Eye (tissue), 1 donor: ENCODE data around the gene ST6GALNAC1.
"Not testable (repeated sequence)": the region's sequence is repeated elsewhere in the genome, so short reads cannot be mapped to it uniquely, and the experiment has no call there.

ENCODE experiments used
- DNase-seq: peaks from one replicate; pipeline ENCODE4 v3.0.0-alpha.2; 2015

ST6GALNAC1 gene

DNA sequence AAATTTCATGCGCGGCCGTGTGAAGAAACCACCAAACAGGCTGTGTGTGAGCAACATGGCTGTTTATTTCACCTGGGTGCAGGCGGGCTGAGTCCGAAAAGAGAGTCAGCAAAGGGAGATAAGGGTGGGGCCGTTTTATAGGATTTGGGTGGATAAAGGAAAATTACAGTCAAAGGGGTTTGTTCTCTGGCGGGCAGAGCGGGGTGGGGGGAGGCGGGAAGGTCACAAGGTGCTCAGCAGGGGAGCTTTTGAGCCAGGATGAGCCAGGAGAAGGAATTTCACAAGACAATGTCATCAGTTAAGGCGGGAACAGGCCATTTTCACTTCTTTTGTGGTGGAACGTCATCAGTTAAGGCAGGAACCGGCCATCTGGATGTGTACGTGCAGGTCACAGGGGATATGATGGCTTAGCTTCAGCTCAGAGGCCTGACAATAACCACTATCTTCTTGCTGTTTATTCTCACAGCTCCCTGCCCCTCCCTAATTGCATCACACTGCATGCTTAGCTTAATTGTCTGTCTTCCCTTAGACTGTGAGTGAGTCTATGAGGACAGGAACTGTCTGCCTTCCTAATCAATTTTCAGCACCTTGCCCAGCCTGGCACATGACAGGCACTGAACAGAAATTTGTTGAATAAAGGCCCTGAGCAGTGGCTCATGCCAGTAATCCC is 32.3 kb downstream of the ST6GALNAC1 start:
- not testable (repeated sequence) for DNase-seq

DNA sequence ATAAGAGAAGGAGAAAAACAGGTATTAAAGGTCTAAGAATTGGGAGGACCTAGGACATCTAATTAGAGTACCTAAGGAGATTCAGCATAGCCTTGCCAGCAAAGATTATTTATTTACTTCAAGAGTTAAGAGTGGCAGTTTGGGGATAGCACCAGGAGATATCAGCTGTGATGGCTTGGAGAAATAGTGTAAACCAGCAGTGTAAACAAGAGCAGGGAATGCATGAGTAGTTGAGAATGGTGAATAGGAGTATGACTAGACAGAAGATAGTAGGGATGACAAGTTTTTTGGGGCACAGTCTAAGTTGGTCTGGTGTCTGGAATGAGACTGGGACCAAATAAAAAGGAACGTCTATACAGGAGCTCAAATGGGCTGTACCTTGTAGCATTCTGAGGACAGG is 36.9 kb downstream of the ST6GALNAC1 start:
- DNase-seq: not testable (repeated sequence)

DNA sequence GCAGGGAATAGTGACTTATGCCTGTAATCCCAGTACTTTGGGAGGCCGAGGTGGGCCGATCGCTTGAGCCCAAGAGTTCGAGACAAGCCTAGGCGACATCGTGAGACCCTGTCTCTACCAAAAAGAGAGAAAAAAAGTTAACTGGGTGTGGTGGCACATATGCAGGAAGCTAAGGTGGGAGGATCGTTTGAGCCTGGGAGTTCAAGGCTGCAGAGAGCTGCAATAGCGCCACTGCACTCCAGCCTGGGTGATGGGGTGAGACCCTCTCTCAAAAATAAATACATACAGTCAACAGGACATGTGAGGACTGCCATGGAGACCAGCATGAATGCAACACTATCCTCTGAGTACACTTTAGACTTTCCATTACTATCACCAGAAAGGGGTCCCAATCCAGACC is 42.5 kb downstream of the ST6GALNAC1 start:
- no peak for DNase-seq

DNA sequence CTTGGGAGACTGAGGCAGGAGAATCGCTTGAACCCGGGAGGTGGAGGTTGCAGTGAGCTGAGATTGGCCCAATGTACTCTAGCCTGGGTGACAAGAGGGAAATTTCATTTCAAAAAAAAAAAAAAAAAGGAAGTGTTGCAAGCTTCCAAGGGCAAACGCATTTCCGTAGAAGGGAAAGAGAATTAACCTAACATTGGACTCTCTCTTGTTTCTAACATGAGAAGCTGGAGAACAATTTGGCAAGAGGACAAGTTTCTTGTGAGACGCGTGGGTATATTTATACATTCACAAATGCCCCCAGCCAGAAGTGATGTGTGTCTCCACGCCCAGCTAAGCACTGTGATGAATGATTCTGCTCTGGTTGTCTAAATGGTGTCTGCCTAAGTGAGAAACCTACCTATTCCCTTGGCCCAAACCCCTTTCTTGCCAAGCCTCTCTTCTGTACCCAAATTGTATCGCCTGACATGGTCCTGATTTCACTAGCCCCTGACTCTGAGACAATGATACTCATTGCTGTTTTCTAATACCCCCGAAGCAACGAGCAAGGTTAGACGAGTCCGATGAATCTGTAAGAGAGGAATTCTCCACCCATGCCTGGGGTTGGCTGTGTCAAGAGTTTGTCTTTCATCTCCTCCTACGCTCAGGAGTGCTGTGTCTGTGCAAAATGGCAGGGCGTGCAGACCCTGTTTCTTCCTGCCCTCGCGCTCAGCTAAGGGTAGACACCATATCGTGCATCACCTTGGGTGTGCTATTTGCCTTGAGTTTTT is 43.7 kb downstream of the ST6GALNAC1 start:
- DNase-seq: no peak

DNA sequence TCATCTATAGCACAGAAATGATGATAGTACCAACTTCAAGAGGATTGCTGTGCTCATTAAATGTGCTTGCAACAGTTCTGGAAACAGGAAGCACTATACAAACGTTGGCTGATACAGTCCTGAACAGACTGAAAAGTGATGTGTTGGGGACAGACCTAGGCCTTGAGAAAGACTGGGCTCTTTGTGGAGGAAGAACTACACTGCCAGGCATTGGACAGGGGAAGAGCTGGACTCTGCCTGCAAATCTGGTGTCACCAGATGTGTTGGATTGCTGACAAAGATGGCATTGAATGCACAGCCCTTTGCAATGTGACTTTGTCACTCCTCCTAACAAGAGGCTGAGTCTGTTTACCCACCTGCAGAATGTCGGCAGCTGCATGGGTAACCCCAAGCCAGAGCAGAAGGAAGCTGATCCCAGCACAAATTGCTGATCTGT is 45.5 kb downstream of the ST6GALNAC1 start:
- DNase-seq: no peak

DNA sequence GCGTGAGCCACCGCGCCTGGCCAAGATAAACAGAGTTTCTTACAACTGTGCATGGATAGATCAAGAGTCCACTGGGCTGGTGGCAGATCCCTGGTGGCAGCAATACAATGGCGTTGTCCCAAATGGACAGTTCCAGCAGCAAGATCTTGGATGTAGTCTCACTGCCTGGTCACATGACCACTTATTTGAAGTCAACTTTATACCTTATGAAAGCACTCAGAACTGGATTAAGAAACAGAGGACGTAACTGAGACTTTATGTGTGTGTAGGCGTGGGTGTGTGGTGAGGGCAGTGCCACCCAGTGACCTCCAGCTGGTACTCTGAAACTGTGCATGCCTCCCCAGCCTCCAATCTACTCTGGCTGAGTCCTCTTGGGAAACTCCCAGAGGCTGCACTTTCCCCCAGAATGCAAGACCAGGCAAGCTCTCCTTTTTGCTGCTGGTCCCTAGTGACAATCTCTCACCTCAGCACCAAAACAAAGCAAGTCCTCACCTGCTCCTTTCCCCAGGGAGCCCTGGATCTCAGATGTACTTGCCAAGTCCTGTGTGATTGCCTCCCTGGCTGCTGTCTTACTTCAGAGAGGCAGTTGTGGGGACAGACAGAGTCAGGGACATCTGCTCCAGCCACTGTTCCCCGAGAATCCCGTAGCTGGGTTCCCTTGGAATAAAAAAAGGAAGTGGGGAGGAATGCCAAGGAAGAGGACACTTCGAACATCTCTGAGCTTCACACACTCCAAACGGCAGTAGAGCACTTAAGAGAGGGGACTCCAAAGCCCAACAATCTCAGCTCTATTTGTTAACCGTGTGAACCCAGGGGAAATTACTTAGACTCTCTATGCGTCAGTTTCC is 46.2 kb downstream of the ST6GALNAC1 start:
- no peak for DNase-seq

DNA sequence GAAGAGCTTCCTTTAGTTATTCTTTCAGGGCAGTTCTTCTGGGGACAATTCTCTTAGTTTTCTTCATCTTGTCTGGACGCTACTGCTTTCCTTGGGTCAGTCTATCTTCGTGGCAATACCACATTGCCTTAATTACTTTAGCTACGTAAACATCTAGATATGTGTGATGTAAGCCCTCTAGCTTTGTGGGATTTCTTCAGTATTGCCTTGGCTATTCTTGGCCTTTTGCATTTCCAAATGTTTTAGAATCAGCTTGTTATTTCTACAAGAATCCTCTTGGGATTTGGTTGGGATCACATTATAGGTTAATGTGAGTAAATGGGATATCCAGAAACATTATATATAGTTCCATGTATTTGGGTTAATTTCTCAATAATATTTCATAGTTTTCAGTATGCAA is 48.9 kb downstream of the ST6GALNAC1 start:
- no peak for DNase-seq

DNA sequence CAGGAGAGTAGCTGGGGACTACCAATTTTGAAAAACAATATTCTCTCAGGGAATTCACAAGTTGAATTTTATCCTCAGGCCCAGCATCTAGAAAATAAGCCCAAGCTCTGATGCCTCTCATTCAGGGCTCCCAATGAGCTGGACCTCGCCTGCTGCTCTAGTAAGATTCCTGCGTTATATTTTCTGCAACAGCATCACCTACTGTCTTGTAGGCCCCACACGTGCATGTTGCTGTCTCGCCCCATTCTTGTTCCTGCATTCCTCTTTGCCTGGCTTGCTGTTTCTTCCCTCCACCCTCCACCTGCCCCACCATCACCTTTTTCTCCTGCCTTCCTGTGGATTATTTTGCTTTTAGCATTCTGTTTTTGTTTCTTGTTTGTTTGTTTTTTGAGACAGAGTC is 49.6 kb downstream of the ST6GALNAC1 start:
- no peak for DNase-seq

DNA sequence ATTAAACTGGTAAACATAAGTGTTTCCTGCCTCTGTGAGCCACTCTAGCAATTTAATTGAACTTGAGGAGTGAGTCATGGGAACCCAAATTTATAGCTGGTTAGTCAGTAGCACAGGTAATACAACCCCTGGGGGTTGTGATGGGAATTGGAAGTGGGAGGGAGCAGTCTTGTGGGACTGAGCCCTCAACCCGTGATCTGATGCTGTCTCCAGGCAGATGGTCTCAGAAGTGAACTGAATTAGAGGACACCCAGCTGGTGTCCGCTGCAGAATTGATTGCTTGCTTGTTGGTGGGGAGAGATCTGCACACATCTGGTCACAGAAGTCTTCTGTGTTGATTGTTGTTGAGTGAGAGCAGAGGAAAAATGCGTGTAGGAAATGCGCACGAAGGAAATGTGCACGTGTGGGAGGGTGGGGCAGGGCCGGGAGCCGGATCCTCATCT is 50.2 kb downstream of the ST6GALNAC1 start:
- peak; percentile 70 for DNase-seq

DNA sequence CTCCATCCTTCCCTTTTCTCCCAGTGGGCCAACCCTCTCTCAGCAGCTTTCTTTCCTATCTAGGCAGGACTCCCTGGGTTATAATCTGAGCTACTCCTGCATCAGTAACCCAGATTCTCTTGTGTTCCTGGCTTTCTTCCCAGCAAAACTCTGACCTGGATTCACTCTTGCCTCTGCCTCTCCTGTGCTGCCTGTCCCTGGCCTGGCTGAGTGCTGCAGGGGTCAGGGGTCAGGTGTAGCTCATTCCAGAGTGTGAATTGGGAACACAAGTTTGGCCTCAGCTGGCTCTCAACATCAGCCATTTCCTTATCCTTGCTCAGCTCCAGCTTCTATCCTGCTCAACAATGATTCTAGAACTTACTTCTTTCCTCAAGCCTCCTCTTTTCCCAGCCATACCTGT is 55.4 kb downstream of the ST6GALNAC1 start:
- DNase-seq: no peak

DNA sequence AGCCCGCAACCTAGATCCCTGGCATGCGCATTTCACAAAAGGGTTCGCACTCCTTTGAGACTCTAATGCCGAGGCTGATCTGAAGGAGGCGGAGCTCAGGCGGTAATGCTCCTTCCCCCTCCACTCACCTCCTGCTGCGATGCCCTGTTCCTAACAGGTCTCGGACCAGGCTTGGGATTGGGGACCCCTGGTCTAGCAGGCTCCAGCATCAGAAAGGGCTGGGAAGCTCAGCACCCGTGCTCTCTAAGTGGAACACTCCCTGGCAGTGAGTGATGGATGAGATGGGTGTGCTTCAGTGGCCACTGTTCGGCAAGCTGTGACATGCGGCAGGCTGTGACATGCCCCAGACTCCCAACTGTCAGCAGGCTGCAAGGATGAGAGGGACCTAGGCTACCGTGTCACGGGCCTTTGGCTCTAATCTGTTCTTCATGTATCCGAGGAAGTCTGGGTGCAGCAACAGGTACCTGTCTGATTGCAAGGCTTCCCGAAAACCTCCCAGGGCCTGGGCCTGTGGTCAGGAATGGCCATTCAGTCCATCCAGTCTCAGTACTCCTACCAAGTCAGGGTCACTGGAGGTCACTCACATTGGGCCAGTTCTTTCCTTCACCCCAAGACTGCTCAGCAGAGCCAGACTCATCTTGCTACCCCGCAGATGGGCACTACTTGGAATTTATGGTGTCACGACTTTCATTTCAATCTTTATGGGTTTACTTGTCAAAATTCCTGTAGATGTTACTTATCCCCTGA is 56.6 kb downstream of the ST6GALNAC1 start:
- DNase-seq: peak; percentile 56

DNA sequence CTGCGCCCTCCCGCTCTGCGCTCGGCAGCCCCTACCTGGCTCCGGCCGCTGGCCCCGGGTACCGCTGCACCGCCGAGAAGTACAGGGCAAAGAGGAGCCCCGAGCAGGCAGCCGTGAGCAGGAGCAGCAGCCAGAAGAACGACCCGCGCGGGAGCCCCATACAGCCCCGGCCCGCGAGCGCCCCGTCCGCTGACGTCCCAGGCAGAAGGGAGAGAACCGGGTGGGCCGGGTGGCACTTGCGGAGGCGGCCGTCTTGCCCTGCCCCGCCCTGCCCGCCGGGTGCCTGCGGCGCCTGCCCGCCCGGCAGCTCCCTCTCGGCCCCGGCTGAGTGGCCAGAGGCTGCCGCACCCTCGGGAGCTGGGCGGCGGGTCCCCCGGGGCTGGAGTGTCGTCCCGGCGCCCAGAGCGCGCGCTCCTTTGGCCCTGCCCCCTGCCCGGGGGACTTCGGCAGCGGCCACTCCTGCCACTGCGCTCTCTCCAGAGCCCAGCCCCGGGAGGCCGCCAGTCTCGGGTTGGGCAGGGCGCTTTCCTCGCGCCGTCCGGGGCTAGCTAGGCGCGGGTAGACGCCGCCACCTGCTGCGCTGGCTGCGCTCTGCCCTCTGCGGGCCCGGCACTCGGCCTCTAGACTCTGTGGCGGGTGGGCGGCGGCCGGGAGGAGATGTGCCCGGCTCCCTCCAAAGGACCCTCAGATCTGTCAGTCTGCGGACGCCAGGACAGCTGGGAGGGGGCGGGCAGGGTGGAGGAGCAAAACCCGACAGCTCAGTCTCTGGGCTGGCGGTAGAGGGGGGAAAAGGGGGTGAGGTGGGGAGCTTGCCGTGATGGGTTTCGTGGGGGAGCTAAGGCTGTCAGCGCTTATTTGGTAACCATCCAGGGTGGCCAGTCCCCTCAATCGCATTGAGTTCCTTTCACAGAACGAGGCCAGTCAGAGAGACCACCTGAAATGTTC is 57.6 kb downstream of the ST6GALNAC1 start, which contains the start of gene ST6GALNAC2:
ST6GALNAC2 (minus strand) TSS at position 212 of the 945 bp plus-strand sequence; CDS start at position 160, 52 bp downstream.
- peak; percentile 70 for DNase-seq

DNA sequence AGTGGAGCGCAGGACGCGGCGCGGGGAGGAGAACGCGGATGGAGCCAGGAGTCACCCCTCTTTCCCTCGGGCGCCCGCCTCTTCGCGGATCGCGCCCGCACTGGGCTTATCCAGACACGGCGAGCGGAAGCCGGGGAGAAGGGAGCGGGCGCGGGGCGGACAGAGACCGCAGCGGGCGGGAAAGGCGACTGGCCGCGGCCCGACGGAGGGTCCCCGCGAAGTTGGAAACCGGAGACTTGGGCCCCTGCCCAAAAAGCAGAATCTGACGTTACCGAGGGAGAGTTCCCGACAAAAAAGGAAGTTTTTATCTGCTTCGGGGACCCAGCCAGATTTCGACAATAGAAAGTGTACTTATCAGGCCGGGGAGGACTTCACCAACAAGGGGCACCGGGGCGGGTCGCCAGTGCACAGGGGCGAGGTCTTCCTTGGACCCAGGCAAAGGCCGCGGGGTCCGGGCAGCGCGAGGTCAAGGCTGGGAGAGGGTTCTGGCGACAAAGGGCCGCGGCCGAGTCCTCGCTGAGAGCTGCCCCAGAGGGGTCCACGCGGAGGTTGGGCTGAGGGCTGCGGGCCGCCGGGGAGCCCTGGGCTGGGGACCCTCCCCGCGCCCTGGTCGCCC is 58.4 kb downstream of the ST6GALNAC1 start:
- DNase-seq: no peak

DNA sequence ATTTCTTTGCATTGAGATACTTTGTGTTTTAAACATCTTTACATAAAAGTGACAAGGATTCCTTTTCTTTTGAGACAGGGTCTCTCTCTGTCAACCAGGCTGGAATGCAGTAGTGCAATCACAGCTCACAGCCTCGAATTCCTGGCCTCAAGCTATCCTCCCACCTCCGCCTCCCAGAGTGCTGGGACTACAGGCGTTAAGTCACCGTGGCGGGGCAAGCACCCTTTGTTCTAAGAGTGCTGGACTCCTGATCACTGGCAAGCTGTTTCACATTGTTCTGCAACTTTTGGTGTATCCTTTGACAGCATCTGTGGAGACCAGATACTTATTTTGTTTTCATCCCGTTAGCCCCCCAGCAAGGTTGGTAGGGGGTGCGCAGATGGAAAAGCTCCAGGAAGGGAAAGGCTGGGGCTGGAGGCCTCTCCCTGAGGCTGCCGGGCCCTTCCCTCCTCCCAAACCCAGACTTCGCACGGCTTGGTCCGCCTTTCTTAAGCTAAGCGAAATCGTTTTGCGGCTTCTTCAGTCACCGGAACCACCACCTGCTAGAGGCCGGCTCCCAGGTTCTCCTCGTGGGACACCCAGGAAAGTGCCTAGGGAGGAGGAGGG is 59.0 kb downstream of the ST6GALNAC1 start:
- DNase-seq: peak; percentile 72

DNA sequence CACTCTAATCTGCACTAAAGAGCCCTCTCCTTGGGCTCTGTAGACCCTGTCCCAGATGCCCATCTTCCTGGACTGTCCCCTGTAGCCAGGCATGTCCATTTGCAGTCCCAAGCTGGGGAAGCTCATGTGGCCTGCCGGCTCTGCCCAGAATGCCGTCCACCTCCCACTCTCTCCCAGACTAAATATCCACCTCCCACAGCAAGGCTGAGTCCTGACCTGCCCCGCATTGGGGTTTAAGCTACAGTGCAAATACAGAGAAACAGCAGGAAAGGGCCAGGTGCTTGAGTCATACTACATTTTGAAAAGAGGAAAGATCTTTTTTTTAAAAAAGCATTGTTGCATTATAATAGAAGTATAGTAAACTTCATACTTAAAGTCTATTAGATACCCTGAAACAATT is 60.9 kb downstream of the ST6GALNAC1 start:
- DNase-seq: no peak

DNA sequence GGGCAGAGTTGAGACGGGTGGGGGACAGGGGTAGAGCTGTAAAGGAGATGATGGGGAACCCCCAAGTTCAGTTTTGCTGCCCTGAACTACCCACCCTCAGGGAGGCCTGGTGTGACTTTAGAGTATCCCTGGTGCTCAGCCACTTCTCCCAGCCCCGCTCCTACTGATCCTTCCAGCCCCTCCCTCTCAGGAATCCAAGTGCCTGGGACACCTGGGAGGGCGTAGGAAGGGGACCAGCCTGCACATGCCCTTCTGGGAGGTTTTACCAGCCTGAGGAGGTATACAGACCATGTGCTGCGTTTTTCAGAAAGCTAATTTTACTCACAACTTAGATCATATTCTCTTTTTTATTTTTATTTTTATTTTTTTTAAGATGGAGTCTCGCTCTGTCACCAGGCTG is 62.0 kb downstream of the ST6GALNAC1 start:
- no peak for DNase-seq

DNA sequence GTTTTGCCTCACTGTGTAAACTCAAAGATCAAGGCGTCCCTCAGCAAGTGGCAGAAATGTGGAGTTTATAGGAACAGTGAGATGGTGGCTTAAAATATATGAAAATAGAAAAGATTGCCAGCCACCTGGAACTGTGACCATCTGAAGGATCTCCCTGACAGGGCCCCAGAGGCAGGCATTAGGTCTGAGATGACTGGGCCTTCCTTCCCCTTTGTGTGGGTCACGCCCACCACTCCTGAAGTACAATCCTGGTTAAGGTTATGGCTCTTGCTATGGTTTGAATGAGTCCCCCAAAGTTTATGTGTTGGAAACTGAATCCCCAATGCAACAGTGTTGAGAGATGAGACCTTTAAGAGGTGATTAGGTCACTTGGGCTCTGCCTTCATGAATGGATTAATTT is 64.3 kb downstream of the ST6GALNAC1 start:
- no peak for DNase-seq

DNA sequence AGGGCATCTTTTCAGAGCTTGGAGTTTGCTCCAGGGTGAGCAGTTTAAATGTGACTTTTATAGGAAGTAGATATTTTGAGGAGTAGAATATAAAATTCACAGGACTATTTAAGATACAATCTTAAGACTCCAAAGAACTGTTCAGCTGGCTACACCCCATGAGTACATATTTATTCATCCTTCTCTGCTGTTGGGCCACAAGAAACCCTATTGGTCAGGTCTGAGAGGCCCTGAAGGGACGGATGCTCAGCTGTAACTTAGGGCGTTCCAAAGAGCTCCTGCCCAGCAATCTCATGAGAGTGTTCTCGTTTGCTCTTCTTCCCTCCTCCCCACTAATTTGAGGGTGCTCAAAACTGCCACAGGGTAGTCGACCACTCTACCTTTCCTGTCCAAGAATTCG is 65.2 kb downstream of the ST6GALNAC1 start:
- no peak for DNase-seq

DNA sequence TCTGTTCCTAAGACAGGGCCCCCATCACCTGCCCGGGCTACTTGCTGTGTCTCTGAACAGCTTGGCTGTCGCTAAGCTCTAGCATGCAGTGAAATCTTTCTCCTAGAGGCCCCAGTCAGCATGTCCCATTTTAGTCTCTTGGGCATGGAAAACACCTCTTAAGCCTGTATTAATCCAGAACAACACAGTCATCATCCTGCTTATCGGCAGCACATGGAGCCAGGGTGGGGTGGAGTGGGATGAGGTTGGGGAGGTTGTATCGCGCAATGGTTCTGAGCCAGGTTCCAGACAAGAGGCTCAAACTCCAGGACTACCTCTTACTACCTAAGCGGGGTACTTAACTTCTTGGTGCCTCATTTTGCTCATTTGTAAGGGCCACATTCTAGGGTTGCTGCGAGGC is 65.7 kb downstream of the ST6GALNAC1 start:
- no peak for DNase-seq

DNA sequence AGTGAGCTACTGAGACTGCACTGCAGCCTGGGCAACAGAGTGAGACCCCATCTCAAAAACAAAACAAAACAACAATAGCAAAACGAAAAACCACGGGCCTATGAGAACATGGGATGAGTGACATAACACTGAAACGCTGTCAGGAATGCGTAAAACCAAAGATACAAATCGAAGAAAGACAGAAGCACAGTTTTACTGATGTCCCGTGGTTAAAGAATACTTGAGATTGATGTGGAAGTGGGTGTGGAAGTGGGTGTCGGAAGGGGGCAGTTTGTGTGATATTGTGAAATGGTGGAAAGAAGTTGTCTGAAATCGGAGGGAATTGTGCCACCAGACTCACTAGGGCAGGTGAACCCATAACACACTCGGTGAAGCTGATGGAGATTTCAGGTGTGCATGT is 67.4 kb downstream of the ST6GALNAC1 start:
- no peak for DNase-seq

DNA sequence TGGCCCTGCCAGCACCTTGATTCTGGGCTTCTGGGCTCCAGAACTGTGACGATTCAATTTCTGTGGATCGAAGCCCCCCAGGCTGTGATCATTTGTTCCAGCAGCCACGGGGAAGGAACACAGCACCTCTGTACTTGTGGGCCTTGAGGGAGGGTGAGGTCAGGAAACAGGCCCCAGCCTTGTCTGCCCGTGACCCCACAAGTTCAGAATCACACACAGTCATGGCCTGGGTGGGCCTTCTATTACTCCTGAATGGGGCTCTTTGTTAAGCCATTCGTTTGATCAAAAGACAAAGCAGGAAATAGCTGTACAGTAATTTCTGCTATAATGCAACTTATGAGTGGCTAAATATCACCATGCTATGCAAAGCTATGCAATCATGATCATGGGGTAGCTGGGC is 68.0 kb downstream of the ST6GALNAC1 start:
- DNase-seq: no peak
